Common myeloid progenitor, CD34-positive (primary cell): ENCODE measurements around the gene CADPS.

Experiments used
- CTCF ChIA-PET: fragments of 350-600 bp; sonication (Branson Sonifier 250); formaldehyde crosslinking; loops from one replicate; lab custom pipeline; 2021; ENCODE audit warnings: antibody characterized with exemption; lab: Charles Lee
- POLR2A ChIA-PET: fragments of 350-600 bp; sonication (Branson Sonifier 250); formaldehyde crosslinking; loops from one replicate; lab custom pipeline; 2021; ENCODE audit warnings: antibody characterized with exemption; lab: Charles Lee
- DNase-seq, 3 donors: peaks; one replicate each; pipeline versions ENCODE4 v3.0.0 to v3.0.0-alpha.2; 2013
- H3K27ac ChIP-seq, 2 experiments: 1 replicate in 1 of 2; 2 replicates in 1 of 2; pipeline ENCODE4 v1.7.0; 2013; ENCODE audit warnings: inconsistent platforms in 2 of 2, low read length in 2 of 2, mild to moderate bottlenecking in 2 of 2, low read depth in 1 of 2, moderate library complexity in 1 of 2; ENCODE audit not compliant: severe bottlenecking in 2 of 2, insufficient read depth in 1 of 2, poor library complexity in 1 of 2
- H3K27me3 ChIP-seq, 5 experiments: replicated peaks in 2 of 5; 1 replicate in 3 of 5; 2 replicates in 2 of 5; pipeline versions ENCODE4 v1.6.1 to v1.7.0; 2013; ENCODE audit warnings: low read length in 4 of 5, mild to moderate bottlenecking in 2 of 5, moderate library complexity in 2 of 5, inconsistent platforms in 1 of 5; ENCODE audit not compliant: insufficient read depth in 5 of 5, control insufficient read depth in 4 of 5
- H3K36me3 ChIP-seq, 4 experiments: 1 replicate in 2 of 4; 2 replicates in 2 of 4; pipeline versions ENCODE4 v1.6.1 to v1.7.0; 2013; ENCODE audit warnings: low read length in 3 of 4, control low read depth in 1 of 4, mild to moderate bottlenecking in 1 of 4; ENCODE audit not compliant: control insufficient read depth in 4 of 4, insufficient read depth in 4 of 4
- H3K4me1 ChIP-seq, 4 experiments: 1 replicate in 3 of 4; 2 replicates in 1 of 4; pipeline versions ENCODE4 v1.6.1 to v1.7.1; 2013; ENCODE audit warnings: low read length in 3 of 4, mild to moderate bottlenecking in 3 of 4, control low read depth in 1 of 4, inconsistent platforms in 1 of 4, moderate library complexity in 1 of 4; ENCODE audit not compliant: control insufficient read depth in 4 of 4, insufficient read depth in 4 of 4; ENCODE audit errors: control extremely low read depth in 1 of 4
- H3K4me3 ChIP-seq, 7 experiments: 1 replicate in 4 of 7; 2 replicates in 3 of 7; pipeline versions ENCODE4 v1.5.1 to v1.7.0; 2013; ENCODE audit warnings: mild to moderate bottlenecking in 7 of 7, low read length in 6 of 7, moderate library complexity in 6 of 7, inconsistent platforms in 2 of 7, low read depth in 2 of 7, control low read depth in 1 of 7; ENCODE audit not compliant: insufficient read depth in 4 of 7, control insufficient read depth in 1 of 7; ENCODE audit errors: extremely low read depth in 1 of 7
- H3K9me3 ChIP-seq, 5 experiments: 1 replicate in 4 of 5; 2 replicates in 1 of 5; pipeline versions ENCODE4 v1.6.1 to v1.7.1; 2013; ENCODE audit warnings: low read length in 4 of 5, mild to moderate bottlenecking in 2 of 5, inconsistent platforms in 1 of 5, low read depth in 1 of 5, moderate library complexity in 1 of 5; ENCODE audit not compliant: control insufficient read depth in 4 of 5, insufficient read depth in 2 of 5; ENCODE audit errors: control extremely low read depth in 1 of 5
- WGBS: methylation state at CpG from one replicate; pipeline ENCODE4 v1.1.5; 2013; ENCODE audit not compliant: insufficient coverage; 5-methylcytosine and 5-hydroxymethylcytosine counted together

Gene CADPS

GRCh38 chr3:62436785-62437184 lies 438.4 kb downstream of the CADPS start:
- Histone ChIP-seq H3K27me3 (peaks cover 0 to 20% (median 7%) of the 10 kb centered on the region in 5 experiments), H3K9me3 (no peaks in the 10 kb centered on the region), H3K4me1 (no peaks in the 10 kb centered on the region), H3K4me3 (no peak overlapping the region), H3K36me3 (no peaks in the 10 kb centered on the region), H3K27ac (no peak overlapping the region)
- ChIA-PET POLR2A (no interaction called here), CTCF (no interaction called here)
- WGBS = 85% methylated on average over 5 of the region's 7 CpGs
- no peak for DNase-seq

GRCh38 chr3:62433396-62433795 lies 441.8 kb downstream of the CADPS start:
- H3K4me3 ChIP-seq = no peak overlapping the region
- no peaks in the 10 kb centered on the region for H3K36me3 ChIP-seq
- H3K27me3 ChIP-seq = peaks cover 2 to 25% (median 9%) of the 10 kb centered on the region in 5 experiments
- H3K9me3 ChIP-seq = no peaks in the 10 kb centered on the region
- no peaks in the 10 kb centered on the region for H3K4me1 ChIP-seq
- DNase-seq = no peak
- no peak overlapping the region for H3K27ac ChIP-seq
- 86% methylated on average over 7 of the region's 8 CpGs for WGBS
- POLR2A ChIA-PET = no interaction called here
- CTCF ChIA-PET = no interaction called here

- Histone ChIP-seq H3K4me3 (no peak overlapping the region), H3K36me3 (no peaks in the 10 kb centered on the region), H3K27me3 (peaks cover 0 to 2% (median 0%) of the 10 kb centered on the region in 5 experiments), H3K4me1 (no peaks in the 10 kb centered on the region), H3K9me3 (no peaks in the 10 kb centered on the region), H3K27ac (no peak overlapping the region)
- 94% methylated on average over 8 of the region's 10 CpGs for WGBS
- POLR2A ChIA-PET = no interaction called here
- DNase-seq = no peak
- CTCF ChIA-PET = interaction anchor here (1.0 kb wide), 1 partner anchor 57 kb away, joined by 3 read pairs; no protein-coding TSS in a partner anchor
Measured at GRCh38 chr3:62421207-62421606, 454.0 kb downstream of the CADPS start.

GRCh38 chr3:62416144-62416543 lies 459.1 kb downstream of the CADPS start:
- no peaks in the 10 kb centered on the region for H3K36me3 ChIP-seq
- H3K27ac ChIP-seq = no peak overlapping the region
- WGBS = 67% methylated on average over 1 of the region's 3 CpGs
- no peaks in the 10 kb centered on the region for H3K4me1 ChIP-seq
- H3K9me3 ChIP-seq = peaks cover 0 to 3% (median 0%) of the 10 kb centered on the region in 5 experiments
- POLR2A ChIA-PET = no interaction called here
- DNase-seq = no peak
- H3K4me3 ChIP-seq = no peak overlapping the region
- H3K27me3 ChIP-seq = peaks cover 0 to 5% (median 3%) of the 10 kb centered on the region in 5 experiments
- CTCF ChIA-PET = no interaction called here

GRCh38 chr3:62415312-62415801 lies 459.9 kb downstream of the CADPS start:
- H3K36me3 ChIP-seq = no peaks in the 10 kb centered on the region
- no peak for DNase-seq
- H3K9me3 ChIP-seq = peaks cover 0 to 3% (median 0%) of the 10 kb centered on the region in 5 experiments
- no peak overlapping the region for H3K27ac ChIP-seq
- 74% methylated on average over 3 of the region's 9 CpGs for WGBS
- H3K4me3 ChIP-seq = no peak overlapping the region
- ChIA-PET POLR2A (no interaction called here), CTCF (no interaction called here)
- H3K4me1 ChIP-seq = no peaks in the 10 kb centered on the region
- H3K27me3 ChIP-seq = peaks cover 0 to 7% (median 4%) of the 10 kb centered on the region in 5 experiments

- WGBS = 90% methylated on average over 4 of the region's 11 CpGs
- Histone ChIP-seq H3K36me3 (no peaks in the 10 kb centered on the region), H3K27me3 (peaks cover 0 to 7% (median 3%) of the 10 kb centered on the region in 5 experiments), H3K9me3 (peaks cover 0 to 3% (median 0%) of the 10 kb centered on the region in 5 experiments), H3K4me1 (no peaks in the 10 kb centered on the region), H3K27ac (no peak overlapping the region), H3K4me3 (no peak overlapping the region)
- CTCF ChIA-PET = no interaction called here
- no peak for DNase-seq
- POLR2A ChIA-PET = no interaction called here
Measured at GRCh38 chr3:62414786-62415185, 460.4 kb downstream of the CADPS start.

- Histone ChIP-seq H3K4me3 (no peak overlapping the region), H3K27me3 (peaks cover 0 to 7% (median 4%) of the 10 kb centered on the region in 5 experiments), H3K36me3 (no peaks in the 10 kb centered on the region), H3K9me3 (peaks cover 0 to 3% (median 0%) of the 10 kb centered on the region in 5 experiments), H3K27ac (no peak overlapping the region), H3K4me1 (no peaks in the 10 kb centered on the region)
- no peak for DNase-seq
- WGBS = 100% methylated on average over 1 of the region's 2 CpGs
- ChIA-PET POLR2A (no interaction called here), CTCF (interaction anchor here (0.6 to 1.0 kb wide), 2 partner anchors 41 to 127 kb away, joined by 3 to 5 read pairs; no protein-coding TSS in a partner anchor)
Measured at GRCh38 chr3:62413687-62414086, 461.5 kb downstream of the CADPS start.
